ENCODE measurements around the gene NAT16. TPM values are rescaled to one million over a fixed set of nuclear protein-coding genes. Genes with fewer than 3 reads are reported as not detected.

NAT16 gene
- not detected in 2 replicates for total RNA-seq

GRCh38 chr7:101180130-101180755, at the start of gene NAT16:
Gene NAT16, minus strand, starts transcription at chr7:101180293. Its CDS starts 5,486 bp downstream, at chr7:101174807.

GRCh38 chr7:101217388-101218235, 37.5 kb upstream of the NAT16 start, which contains the start of the genes PLOD3 and ZNHIT1:
Gene PLOD3, minus strand, starts transcription at chr7:101217581. Its CDS starts 307 bp downstream, at chr7:101217274.
Gene ZNHIT1, plus strand, starts transcription at chr7:101218165. Its CDS starts 31 bp downstream, at chr7:101218196.

GRCh38 chr7:101200862-101201599, 20.9 kb upstream of the NAT16 start, which contains the start of gene MOGAT3:
Gene MOGAT3, minus strand, starts transcription at chr7:101201036. Its CDS starts 182 bp downstream, at chr7:101200854.

GRCh38 chr7:101165075-101165957, 14.8 kb downstream of the NAT16 start, which contains the start of gene VGF:
Gene VGF, minus strand, starts transcription at chr7:101165569. Its CDS starts 726 bp downstream, at chr7:101164843.

GRCh38 chr7:101153969-101154692, 26.0 kb downstream of the NAT16 start, which contains the start of gene AP1S1:
Gene AP1S1, plus strand, starts transcription at chr7:101154476. Its CDS starts 39 bp downstream, at chr7:101154515.

GRCh38 chr7:101126651-101127459, 53.2 kb downstream of the NAT16 start, which contains the start of gene SERPINE1:
Gene SERPINE1, plus strand, starts transcription at chr7:101127104. Its CDS starts 1,290 bp downstream, at chr7:101128394.

Other genes starting within 250 kb of the NAT16 start
- gene MUC3A, start 230.8 kb downstream of the NAT16 start, total RNA-seq = not detected in 2 replicates
- gene MUC12, start 210.7 kb downstream of the NAT16 start, total RNA-seq = 5.5 and 11.2 TPM in 2 replicates
- gene MUC17, start 160.2 kb downstream of the NAT16 start, total RNA-seq = not detected in 2 replicates
- gene TRIM56, start 94.8 kb downstream of the NAT16 start, total RNA-seq = 9.2 and 11.2 TPM in 2 replicates
- 1,908 and 2,020 TPM in 2 replicates for gene SERPINE1, start 53.2 kb downstream of the NAT16 start, total RNA-seq
- 274 and 306 TPM in 2 replicates for gene AP1S1, start 25.8 kb downstream of the NAT16 start, total RNA-seq
- gene VGF, start 14.7 kb downstream of the NAT16 start, total RNA-seq = 0.53 and 1.2 TPM in 2 replicates
- not detected in 2 replicates for gene MOGAT3, start 20.7 kb upstream of the NAT16 start, total RNA-seq
- 111 and 114 TPM in 2 replicates for gene PLOD3, start 37.3 kb upstream of the NAT16 start, total RNA-seq
- 136 and 174 TPM in 2 replicates for gene ZNHIT1, start 37.9 kb upstream of the NAT16 start, total RNA-seq
- gene CLDN15, start 57.5 kb upstream of the NAT16 start, total RNA-seq = 3.5 and 4.9 TPM in 2 replicates
- 232 and 308 TPM in 2 replicates for gene FIS1, start 64.8 kb upstream of the NAT16 start, total RNA-seq
- 48.4 and 52.8 TPM in 2 replicates for gene IFT22, start 141.5 kb upstream of the NAT16 start, total RNA-seq
- not detected in 2 replicates for gene COL26A1, start 182.6 kb upstream of the NAT16 start, total RNA-seq